ENCODE measurements around the gene EXOC6. TPM values are rescaled to one million over a fixed set of nuclear protein-coding genes. Genes with fewer than 3 reads are reported as not detected.

The EXOC6 gene
- total RNA-seq, 1 experiment from 2014 or later = 12.9 TPM

DNA sequence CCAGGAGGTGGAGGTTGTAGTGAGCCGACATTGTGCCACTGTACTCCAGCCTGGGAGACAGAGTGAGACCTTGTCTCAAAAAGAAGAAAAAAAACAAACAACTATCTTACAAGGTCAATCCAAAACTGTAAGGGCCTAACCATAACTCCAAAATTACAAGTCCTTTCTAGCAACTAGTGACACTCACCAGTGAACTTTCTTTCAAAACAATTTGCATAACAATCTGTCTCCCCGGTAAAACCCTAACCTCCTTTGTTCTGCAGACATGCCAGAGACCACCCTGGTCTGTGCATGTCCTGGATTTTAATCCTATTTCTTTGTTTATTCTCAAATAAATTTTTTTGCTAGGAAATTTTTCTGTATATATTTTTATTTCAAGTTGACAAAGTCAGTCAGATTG is 68.1 kb downstream of the EXOC6 start:
- no peak for ATAC-seq
- no TSS peak for BruUV-seq (replicated peaks)
- CTCF ChIA-PET = no interaction called here

More for the DNA sequence above, 68.1 kb downstream of the EXOC6 start:
- H3K27me3 ChIP-seq (ENCODE audit: insufficient read depth, low read length) = no peaks in the 10 kb centered on the region
- no peaks in the 10 kb centered on the region for H3K4me1 ChIP-seq (ENCODE audit: control insufficient read depth in 1 of 2, insufficient read depth in 2 of 2, low read length in 2 of 2)
- H3K36me3 ChIP-seq (ENCODE audit: control insufficient read depth in 1 of 2, insufficient read depth in 2 of 2, low read length in 2 of 2) = no peaks in the 10 kb centered on the region
- intact Hi-C loops (cut with micrococcal nuclease) = no loop called here
- no peak overlapping the region for H2AFZ ChIP-seq (ENCODE audit: low read depth, low read length, poor library complexity, severe bottlenecking)
- H3K9me3 ChIP-seq (ENCODE audit: control insufficient read depth in 1 of 2, insufficient read depth in 1 of 2, low read depth in 1 of 2, low read length in 2 of 2) = peaks cover 5 to 9% of the 10 kb centered on the region in 2 experiments; a peak in 2 of 4 replicates
- H3K9me2 ChIP-seq (ENCODE audit: insufficient read depth) = no peaks in the 10 kb centered on the region
- H3K27ac ChIP-seq (ENCODE audit: low read depth, low read length) = no peak overlapping the region
- no peak overlapping the region for H3K9ac ChIP-seq (ENCODE audit: low read length)
- TF ChIP-seq FOSL1 (IDR thresholded peaks at IDR 0.05; ENCODE audit: low read depth) (no peak), POLR2A (IDR thresholded peaks at IDR 0.05; ENCODE audit: borderline replicate concordance, extremely low read depth, insufficient read depth, insufficient read length) (no peak)
- TF ChIP-seq, protein P1, sequence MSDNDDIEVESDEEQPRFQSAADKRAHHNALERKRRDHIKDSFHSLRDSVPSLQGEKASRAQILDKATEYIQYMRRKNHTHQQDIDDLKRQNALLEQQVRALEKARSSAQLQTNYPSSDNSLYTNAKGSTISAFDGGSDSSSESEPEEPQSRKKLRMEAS (IDR thresholded peaks at IDR 0.05) = no peak
- TF ChIP-seq, protein P2, sequence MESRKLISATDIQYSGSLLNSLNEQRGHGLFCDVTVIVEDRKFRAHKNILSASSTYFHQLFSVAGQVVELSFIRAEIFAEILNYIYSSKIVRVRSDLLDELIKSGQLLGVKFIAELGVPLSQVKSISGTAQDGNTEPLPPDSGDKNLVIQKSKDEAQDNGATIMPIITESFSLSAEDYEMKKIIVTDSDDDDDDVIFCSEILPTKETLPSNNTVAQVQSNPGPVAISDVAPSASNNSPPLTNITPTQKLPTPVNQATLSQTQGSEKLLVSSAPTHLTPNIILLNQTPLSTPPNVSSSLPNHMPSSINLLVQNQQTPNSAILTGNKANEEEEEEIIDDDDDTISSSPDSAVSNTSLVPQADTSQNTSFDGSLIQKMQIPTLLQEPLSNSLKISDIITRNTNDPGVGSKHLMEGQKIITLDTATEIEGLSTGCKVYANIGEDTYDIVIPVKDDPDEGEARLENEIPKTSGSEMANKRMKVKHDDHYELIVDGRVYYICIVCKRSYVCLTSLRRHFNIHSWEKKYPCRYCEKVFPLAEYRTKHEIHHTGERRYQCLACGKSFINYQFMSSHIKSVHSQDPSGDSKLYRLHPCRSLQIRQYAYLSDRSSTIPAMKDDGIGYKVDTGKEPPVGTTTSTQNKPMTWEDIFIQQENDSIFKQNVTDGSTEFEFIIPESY (IDR thresholded peaks at IDR 0.05; ENCODE audit: extremely low read depth, insufficient replicate concordance, low read length) = no peak
- TF ChIP-seq, protein P3, sequence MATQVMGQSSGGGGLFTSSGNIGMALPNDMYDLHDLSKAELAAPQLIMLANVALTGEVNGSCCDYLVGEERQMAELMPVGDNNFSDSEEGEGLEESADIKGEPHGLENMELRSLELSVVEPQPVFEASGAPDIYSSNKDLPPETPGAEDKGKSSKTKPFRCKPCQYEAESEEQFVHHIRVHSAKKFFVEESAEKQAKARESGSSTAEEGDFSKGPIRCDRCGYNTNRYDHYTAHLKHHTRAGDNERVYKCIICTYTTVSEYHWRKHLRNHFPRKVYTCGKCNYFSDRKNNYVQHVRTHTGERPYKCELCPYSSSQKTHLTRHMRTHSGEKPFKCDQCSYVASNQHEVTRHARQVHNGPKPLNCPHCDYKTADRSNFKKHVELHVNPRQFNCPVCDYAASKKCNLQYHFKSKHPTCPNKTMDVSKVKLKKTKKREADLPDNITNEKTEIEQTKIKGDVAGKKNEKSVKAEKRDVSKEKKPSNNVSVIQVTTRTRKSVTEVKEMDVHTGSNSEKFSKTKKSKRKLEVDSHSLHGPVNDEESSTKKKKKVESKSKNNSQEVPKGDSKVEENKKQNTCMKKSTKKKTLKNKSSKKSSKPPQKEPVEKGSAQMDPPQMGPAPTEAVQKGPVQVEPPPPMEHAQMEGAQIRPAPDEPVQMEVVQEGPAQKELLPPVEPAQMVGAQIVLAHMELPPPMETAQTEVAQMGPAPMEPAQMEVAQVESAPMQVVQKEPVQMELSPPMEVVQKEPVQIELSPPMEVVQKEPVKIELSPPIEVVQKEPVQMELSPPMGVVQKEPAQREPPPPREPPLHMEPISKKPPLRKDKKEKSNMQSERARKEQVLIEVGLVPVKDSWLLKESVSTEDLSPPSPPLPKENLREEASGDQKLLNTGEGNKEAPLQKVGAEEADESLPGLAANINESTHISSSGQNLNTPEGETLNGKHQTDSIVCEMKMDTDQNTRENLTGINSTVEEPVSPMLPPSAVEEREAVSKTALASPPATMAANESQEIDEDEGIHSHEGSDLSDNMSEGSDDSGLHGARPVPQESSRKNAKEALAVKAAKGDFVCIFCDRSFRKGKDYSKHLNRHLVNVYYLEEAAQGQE (IDR thresholded peaks at IDR 0.05; ENCODE audit: low read depth) = no peak
- no peaks in the 10 kb centered on the region for H3K79me2 ChIP-seq (ENCODE audit: insufficient read depth, low read length)
- H3K4me3 ChIP-seq (replicated peaks in 1 of 2; ENCODE audit: low read depth in 1 of 2, low read length in 2 of 2) = no peak overlapping the region
- ChIA-PET RAD21 (ENCODE audit: low non-redundant PET in 1 of 2, low total read pairs in 2 of 2, uncharacterized antibody in 2 of 2, unreplicated experiment in 2 of 2) (no interaction called here), POLR2A (no interaction called here)
- H4K20me1 ChIP-seq (ENCODE audit: insufficient read depth) = no peaks in the 10 kb centered on the region
- no peak for DNase-seq (ENCODE audit: low read depth, low spot score)
- H3K4me2 ChIP-seq (ENCODE audit: low read length) = no peak overlapping the region
